ENCODE measurements around the gene PRKCA.

Gene PRKCA

DNA sequence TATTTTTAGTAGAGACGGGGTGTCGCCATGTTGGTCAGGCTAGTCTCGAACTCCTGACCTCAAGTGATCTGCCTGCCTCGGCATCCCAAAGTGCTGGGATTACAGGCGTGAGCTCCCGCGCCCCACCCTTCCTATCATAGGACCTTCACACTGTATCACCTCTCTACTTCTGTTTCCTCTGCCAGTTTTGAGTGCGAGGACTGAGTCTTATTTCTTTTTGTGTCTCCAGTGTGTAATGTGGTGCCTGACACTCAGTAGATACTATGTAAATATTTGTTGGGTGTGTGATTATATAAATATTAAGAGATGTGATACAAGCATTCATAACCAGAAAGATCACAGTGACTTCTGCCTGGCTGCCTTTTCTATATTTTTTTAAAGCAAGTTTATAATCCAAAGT lies 10.5 kb downstream of the PRKCA start:
- Histone ChIP-seq H3K27ac (ENCODE audit: low read depth, low read length) (no peak overlapping the region), H3F3A (ENCODE audit: control insufficient read depth, insufficient read depth) (no peaks in the 10 kb centered on the region), H3K9me2 (replicated peaks; ENCODE audit: control insufficient read depth, low read length) (no peaks in the 10 kb centered on the region), H3K27me3 (ENCODE audit: control insufficient read depth, low read length) (no peaks in the 10 kb centered on the region), H3K79me2 (ENCODE audit: control insufficient read depth, low read length) (no peaks in the 10 kb centered on the region), H3K9me3 (ENCODE audit: control insufficient read depth, insufficient read depth, low read length) (no peaks in the 10 kb centered on the region), H4K20me1 (ENCODE audit: control insufficient read depth, insufficient read depth, low read depth, low read length) (no peaks in the 10 kb centered on the region), H3K4me3 (ENCODE audit: low read length) (no peak overlapping the region), H3K36me3 (ENCODE audit: control insufficient read depth, low read length) (peaks cover 1% of the 10 kb centered on the region; the same call in 1 of the 2 replicates), H3K4me1 (ENCODE audit: control insufficient read depth, low read length) (no peaks in the 10 kb centered on the region), H3K4me2 (ENCODE audit: low read length) (no peak overlapping the region)
- no peak for TF ChIP-seq EZH2phosphoT487 (IDR thresholded peaks at IDR 0.05; ENCODE audit: borderline replicate concordance, low read length)
- TF ChIP-seq, protein P1, sequence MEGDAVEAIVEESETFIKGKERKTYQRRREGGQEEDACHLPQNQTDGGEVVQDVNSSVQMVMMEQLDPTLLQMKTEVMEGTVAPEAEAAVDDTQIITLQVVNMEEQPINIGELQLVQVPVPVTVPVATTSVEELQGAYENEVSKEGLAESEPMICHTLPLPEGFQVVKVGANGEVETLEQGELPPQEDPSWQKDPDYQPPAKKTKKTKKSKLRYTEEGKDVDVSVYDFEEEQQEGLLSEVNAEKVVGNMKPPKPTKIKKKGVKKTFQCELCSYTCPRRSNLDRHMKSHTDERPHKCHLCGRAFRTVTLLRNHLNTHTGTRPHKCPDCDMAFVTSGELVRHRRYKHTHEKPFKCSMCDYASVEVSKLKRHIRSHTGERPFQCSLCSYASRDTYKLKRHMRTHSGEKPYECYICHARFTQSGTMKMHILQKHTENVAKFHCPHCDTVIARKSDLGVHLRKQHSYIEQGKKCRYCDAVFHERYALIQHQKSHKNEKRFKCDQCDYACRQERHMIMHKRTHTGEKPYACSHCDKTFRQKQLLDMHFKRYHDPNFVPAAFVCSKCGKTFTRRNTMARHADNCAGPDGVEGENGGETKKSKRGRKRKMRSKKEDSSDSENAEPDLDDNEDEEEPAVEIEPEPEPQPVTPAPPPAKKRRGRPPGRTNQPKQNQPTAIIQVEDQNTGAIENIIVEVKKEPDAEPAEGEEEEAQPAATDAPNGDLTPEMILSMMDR (IDR thresholded peaks at IDR 0.05; ENCODE audit: low read depth, low read length, poor library complexity, severe bottlenecking): no peak

DNA sequence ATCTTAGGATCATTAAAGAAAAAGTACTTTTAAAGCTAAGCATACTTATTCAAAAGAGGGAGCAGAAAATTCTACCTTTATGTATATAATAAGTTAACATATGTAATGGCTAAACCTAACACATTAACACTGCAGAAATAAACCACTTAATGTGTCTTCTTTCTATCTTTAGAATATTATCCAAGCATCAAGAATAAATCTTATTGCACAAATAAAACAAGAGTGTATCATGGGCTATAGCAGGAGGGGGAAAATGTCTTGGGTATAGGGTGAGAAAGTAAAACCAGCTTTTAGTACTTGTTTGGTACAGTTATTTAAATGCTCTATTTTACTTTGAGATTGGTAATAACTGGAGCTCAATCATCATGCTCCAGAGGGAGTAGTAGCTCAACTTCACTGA lies 10.9 kb downstream of the PRKCA start:
- H3K27me3 ChIP-seq (ENCODE audit: control insufficient read depth, low read length): no peaks in the 10 kb centered on the region
- no peaks in the 10 kb centered on the region for H3K4me1 ChIP-seq (ENCODE audit: control insufficient read depth, low read length)
- H3K36me3 ChIP-seq (ENCODE audit: control insufficient read depth, low read length): no peaks in the 10 kb centered on the region; the same call in 1 of the 2 replicates
- H3K79me2 ChIP-seq (ENCODE audit: control insufficient read depth, low read length): no peaks in the 10 kb centered on the region
- no peak overlapping the region for H3K4me2 ChIP-seq (ENCODE audit: low read length)
- no peaks in the 10 kb centered on the region for H3K9me2 ChIP-seq (replicated peaks; ENCODE audit: control insufficient read depth, low read length)
- H3K4me3 ChIP-seq (ENCODE audit: low read length): no peak overlapping the region
- no peak overlapping the region for H3K27ac ChIP-seq (ENCODE audit: low read depth, low read length)
- no peak for TF ChIP-seq EZH2phosphoT487 (IDR thresholded peaks at IDR 0.05; ENCODE audit: borderline replicate concordance, low read length)
- TF ChIP-seq, protein P1 (IDR thresholded peaks at IDR 0.05; ENCODE audit: low read depth, low read length, poor library complexity, severe bottlenecking): no peak
- H3F3A ChIP-seq (ENCODE audit: control insufficient read depth, insufficient read depth): no peaks in the 10 kb centered on the region
- no peaks in the 10 kb centered on the region for H4K20me1 ChIP-seq (ENCODE audit: control insufficient read depth, insufficient read depth, low read depth, low read length)
- no peaks in the 10 kb centered on the region for H3K9me3 ChIP-seq (ENCODE audit: control insufficient read depth, insufficient read depth, low read length)

DNA sequence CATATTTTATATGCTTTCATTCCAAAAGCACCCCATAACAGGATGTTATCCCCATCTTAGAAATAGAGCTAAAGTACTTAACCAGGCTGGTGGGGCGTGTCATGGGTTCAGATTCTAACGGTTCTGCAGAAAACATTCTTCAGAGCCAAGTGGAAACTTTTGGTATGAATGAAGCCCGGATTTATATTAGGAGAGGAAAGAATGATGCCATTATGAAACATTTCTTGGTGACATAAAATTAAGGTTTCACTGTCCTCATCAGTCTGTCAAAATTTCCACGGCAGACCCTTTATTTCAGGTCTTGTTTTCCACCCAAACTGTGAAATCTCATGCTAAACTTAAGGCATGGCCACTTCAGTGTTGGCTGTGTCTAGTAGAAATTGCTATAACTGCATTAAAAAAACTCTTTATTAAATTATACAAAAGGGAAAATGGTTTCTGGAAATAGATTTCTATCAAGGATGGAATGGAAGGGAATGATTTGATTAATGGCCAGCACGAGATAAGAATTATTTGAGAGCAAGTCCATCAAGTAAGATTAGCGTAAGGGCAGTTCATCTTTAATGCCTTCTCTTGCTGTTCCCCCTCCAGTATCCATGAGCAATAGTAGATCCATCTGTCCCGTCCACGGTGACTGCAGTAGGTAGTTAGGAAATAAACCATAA lies 11.7 kb downstream of the PRKCA start:
- Histone ChIP-seq H3K27ac (ENCODE audit: low read depth, low read length) (no peak overlapping the region), H3K9me2 (replicated peaks; ENCODE audit: control insufficient read depth, low read length) (no peaks in the 10 kb centered on the region), H3K79me2 (ENCODE audit: control insufficient read depth, low read length) (no peaks in the 10 kb centered on the region), H3K27me3 (ENCODE audit: control insufficient read depth, low read length) (no peaks in the 10 kb centered on the region), H3K9me3 (ENCODE audit: control insufficient read depth, insufficient read depth, low read length) (no peaks in the 10 kb centered on the region), H3K4me3 (ENCODE audit: low read length) (no peak overlapping the region), H3K4me1 (ENCODE audit: control insufficient read depth, low read length) (no peaks in the 10 kb centered on the region), H4K20me1 (ENCODE audit: control insufficient read depth, insufficient read depth, low read depth, low read length) (no peaks in the 10 kb centered on the region), H3F3A (ENCODE audit: control insufficient read depth, insufficient read depth) (no peaks in the 10 kb centered on the region), H3K36me3 (ENCODE audit: control insufficient read depth, low read length) (no peaks in the 10 kb centered on the region; the same call in 1 of the 2 replicates), H3K4me2 (ENCODE audit: low read length) (no peak overlapping the region)
- no peak for TF ChIP-seq EZH2phosphoT487 (IDR thresholded peaks at IDR 0.05; ENCODE audit: borderline replicate concordance, low read length)
- TF ChIP-seq, protein P1 (IDR thresholded peaks at IDR 0.05; ENCODE audit: low read depth, low read length, poor library complexity, severe bottlenecking): no peak

Measured in DOHH2 (cell line).